Activated naive CD8-positive, alpha-beta T cell treated with anti-CD3 and anti-CD28 coated beads for 36 hours (primary cell): ENCODE data around the gene SALL4. TPM values are rescaled to one million over a fixed set of nuclear protein-coding genes. Genes with fewer than 3 reads are reported as not detected.
A peak's percentile ranks its signal among the peaks of the same experiment; 100 is the strongest.
"Not testable (repeated sequence)": the region's sequence is repeated elsewhere in the genome, so short reads cannot be mapped to it uniquely, and the experiment has no call there.

Experiments used
- DNase-seq: peaks from one replicate; pipeline ENCODE4 v3.0.0; 2021
- H3K27ac Mint-ChIP-seq: one replicate; pipeline ENCODE4 v1.8.0; 2022; ENCODE audit warnings: mild to moderate bottlenecking, moderate library complexity, mixed read lengths
- H3K27me3 Mint-ChIP-seq: one replicate; pipeline ENCODE4 v1.8.0; 2022; ENCODE audit warnings: mild to moderate bottlenecking, mixed read lengths
- H3K36me3 Mint-ChIP-seq: one replicate; pipeline ENCODE4 v1.8.0; 2021; ENCODE audit warnings: mild to moderate bottlenecking, mixed read lengths
- H3K4me1 Mint-ChIP-seq: one replicate; pipeline ENCODE4 v1.8.0; 2021; ENCODE audit warnings: mixed read lengths
- H3K4me3 Mint-ChIP-seq: one replicate; pipeline ENCODE4 v1.8.0; 2022; ENCODE audit warnings: mild to moderate bottlenecking, moderate library complexity, mixed read lengths
- H3K9me3 Mint-ChIP-seq: one replicate; pipeline ENCODE4 v1.8.0; 2022; ENCODE audit warnings: mixed read lengths
- total RNA-seq, 2 experiments: library from RNA; stranded (reverse); gene quantifications; one replicate each; pipeline ENCODE4 v1.2.3, GENCODE V29; 2021

Gene SALL4
- total RNA-seq, 2 experiments from 2014 or later: 0.43 to 0.66 TPM

DNA sequence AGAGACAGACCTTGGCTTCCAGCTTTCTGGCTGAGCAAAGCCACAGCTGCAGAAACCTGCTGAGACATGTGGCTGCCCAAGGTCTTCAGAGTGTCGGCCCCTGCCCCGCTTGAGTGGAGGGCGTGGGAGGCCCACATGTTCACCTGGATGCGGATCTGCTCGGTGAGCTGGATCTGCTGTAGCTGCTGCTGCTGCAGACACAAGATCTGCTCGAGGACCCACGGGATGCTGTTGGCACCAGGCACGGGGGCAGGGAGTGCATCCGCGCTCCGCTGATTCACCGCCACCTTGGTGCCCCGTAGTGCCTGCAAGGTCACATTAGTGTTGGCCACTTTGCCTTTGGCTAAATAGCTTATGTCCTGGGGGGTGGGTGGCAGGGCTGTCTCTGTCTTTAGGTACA, 10.7 kb downstream of the SALL4 start:
- Mint-ChIP-seq H3K27ac (no peak overlapping the region), H3K27me3 (peaks cover 16% of the 10 kb centered on the region), H3K4me1 (no peaks in the 10 kb centered on the region), H3K36me3 (no peaks in the 10 kb centered on the region), H3K9me3 (no peaks in the 10 kb centered on the region), H3K4me3 (no peak overlapping the region)
- DNase-seq: no peak

DNA sequence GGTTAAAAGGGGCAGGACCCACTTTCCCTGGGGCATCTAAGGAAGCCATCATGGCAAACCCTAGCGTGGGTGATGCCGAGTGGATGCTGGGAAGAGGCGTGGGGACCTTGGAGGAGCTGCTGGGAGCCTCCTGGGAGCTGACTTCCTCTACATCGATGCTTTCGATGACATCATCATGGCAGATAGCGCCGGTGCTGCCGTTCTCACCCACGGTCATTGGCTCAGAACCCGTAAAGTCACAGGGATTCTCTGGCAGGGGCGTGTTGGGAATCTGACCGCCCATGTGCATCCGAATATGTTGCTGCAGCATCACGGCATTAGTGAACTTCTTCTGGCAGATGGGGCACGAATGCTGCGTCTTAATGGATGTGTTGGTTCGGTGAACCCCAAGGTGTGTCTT, 12.1 kb downstream of the SALL4 start:
- Mint-ChIP-seq H3K4me1 (no peaks in the 10 kb centered on the region), H3K27me3 (peaks cover 10% of the 10 kb centered on the region), H3K4me3 (no peak overlapping the region), H3K27ac (no peak overlapping the region), H3K36me3 (no peaks in the 10 kb centered on the region), H3K9me3 (no peaks in the 10 kb centered on the region)
- no peak for DNase-seq

DNA sequence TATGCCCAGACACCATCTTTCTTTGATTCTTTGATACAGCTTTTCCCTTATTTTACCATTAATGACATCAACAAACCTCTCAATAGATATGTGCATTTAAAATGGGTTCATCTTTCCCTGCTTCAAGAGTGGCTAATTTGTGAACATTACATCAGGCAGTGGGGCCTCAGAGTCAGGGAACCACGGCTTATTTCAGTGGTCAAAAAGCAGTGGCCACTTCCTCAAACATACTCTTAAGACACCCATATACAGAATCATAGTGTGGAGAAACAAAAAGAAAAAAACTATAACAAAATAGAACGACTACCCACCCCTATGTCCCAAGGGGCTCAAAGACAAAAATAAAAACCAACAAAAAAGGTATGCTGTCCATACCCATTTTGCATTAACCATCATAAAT, 12.9 kb downstream of the SALL4 start:
- no peaks in the 10 kb centered on the region for H3K9me3 Mint-ChIP-seq
- peaks cover 5% of the 10 kb centered on the region for H3K27me3 Mint-ChIP-seq
- no peak overlapping the region for H3K27ac Mint-ChIP-seq
- H3K4me3 Mint-ChIP-seq: no peak overlapping the region
- DNase-seq: no peak
- H3K4me1 Mint-ChIP-seq: no peaks in the 10 kb centered on the region
- no peaks in the 10 kb centered on the region for H3K36me3 Mint-ChIP-seq

DNA sequence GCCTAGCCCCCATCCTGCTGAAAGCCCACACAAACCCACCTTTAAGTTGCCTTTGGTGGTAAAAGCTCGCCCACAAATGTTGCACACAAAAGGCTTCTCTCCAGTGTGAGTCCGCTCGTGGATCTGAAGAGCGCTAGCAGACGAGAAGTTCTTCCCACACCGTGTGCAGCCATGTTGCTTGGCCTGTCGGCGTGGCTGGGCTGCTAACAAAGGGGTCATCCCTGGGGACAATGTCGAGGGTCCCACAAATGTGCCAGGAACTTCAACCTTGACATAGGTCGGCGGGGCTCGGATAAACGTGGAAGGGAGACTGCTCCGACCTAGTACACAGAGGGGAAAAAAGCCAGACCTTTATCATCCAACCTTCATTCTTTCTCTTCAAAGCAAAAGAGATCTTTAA, 13.5 kb downstream of the SALL4 start:
- Mint-ChIP-seq H3K9me3 (no peaks in the 10 kb centered on the region), H3K36me3 (no peaks in the 10 kb centered on the region), H3K4me1 (no peaks in the 10 kb centered on the region), H3K4me3 (no peak overlapping the region), H3K27ac (no peak overlapping the region), H3K27me3 (peaks cover 5% of the 10 kb centered on the region)
- DNase-seq: no peak

DNA sequence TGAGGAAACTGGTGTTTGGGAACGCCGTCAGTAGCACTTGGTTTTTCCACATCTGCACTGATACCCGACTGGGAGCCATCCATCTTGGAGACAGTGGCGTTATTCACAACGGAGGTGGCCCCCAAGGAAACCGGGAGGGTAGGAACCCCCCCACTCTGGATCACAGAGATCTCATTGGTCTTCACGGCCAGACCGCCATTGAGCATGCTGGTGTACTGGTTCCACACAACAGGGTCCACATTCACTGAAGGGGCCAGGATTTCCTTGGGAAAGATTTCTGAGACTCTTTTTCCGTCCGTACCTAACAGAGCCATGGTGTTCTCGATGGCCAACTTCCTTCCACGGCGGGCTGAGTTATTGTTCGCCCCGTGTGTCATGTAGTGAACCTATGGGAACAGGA, 18.0 kb downstream of the SALL4 start:
- Mint-ChIP-seq H3K36me3 (no peaks in the 10 kb centered on the region), H3K27me3 (peaks cover 4% of the 10 kb centered on the region), H3K4me3 (no peak overlapping the region), H3K4me1 (no peaks in the 10 kb centered on the region), H3K9me3 (no peaks in the 10 kb centered on the region), H3K27ac (no peak overlapping the region)
- no peak for DNase-seq

DNA sequence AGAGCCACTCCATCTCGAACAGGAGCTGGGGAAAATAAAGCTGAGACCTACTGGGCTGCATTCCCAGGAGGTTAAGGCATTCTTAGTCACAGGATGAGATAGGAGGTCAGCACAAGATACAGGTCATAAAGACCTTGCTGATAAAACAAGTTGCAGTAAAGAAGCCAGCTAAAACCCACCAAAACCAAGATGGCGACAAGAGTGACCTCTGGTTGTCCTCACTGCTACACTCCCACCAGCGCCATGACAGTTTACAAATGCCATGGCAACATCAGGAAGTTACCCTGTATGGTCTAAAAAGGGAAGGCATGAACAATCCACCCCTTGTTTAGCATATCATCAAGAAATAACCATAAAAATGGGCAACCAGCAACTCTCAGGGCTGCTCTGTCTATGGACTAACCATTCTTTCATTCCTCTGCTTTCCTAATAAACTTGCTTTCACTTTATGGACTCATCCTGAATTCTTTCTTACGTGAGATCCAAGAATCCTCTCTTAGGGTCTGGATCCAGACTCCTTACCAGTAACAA, 24.0 kb downstream of the SALL4 start:
- peaks cover 12% of the 10 kb centered on the region for H3K27me3 Mint-ChIP-seq
- not testable (repeated sequence) for H3K27ac Mint-ChIP-seq, H3K36me3 Mint-ChIP-seq

DNA sequence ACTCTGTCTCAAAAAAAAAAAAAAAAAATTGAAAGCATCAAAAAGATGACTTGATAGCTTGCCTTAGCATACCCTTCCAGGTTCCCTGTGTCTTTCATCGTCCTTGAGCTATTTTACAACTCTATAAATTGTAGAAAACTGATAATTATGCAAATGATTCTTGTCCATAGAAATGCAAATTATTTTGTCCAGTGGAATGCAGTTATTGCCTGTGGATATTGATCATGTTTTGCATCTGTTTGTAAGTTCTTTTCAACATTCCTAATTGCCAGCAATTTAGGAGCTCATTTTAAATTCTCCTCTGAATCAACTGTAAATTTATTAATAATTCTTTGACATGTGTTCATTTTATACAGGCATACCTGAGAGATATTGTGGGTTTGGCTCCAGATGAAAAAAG, 27.1 kb downstream of the SALL4 start:
- H3K4me1 Mint-ChIP-seq: no peaks in the 10 kb centered on the region
- H3K36me3 Mint-ChIP-seq: peaks cover 2% of the 10 kb centered on the region
- no peak overlapping the region for H3K4me3 Mint-ChIP-seq
- H3K27me3 Mint-ChIP-seq: peaks cover 21% of the 10 kb centered on the region
- peaks cover 9% of the 10 kb centered on the region for H3K9me3 Mint-ChIP-seq
- no peak for DNase-seq
- no peak overlapping the region for H3K27ac Mint-ChIP-seq

More for the DNA sequence above, 24.0 kb downstream of the SALL4 start:
- not testable (repeated sequence) for H3K4me1 Mint-ChIP-seq, H3K9me3 Mint-ChIP-seq, H3K4me3 Mint-ChIP-seq, DNase-seq

DNA sequence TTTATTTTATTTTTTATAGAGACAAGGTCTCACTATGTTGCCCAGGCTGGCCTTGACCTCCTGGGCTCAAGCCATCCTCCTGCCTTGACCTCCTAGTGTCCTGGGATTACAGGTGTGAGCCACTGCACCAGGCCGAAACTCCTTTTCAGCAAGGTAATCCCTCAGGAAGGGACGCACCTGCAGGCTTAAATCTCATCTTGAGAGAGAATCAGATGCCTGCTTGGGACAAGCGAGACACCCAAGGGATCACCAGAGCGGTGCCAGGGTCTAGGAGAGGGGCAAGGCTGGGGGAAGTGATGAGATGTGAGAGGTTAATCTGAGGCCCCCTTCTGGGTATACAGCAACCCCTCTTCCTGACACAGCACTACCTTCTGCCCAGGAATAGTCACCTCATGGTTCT, 30.1 kb downstream of the SALL4 start:
- no peaks in the 10 kb centered on the region for H3K9me3 Mint-ChIP-seq
- no peak overlapping the region for H3K27ac Mint-ChIP-seq
- H3K4me3 Mint-ChIP-seq: no peak overlapping the region

DNA sequence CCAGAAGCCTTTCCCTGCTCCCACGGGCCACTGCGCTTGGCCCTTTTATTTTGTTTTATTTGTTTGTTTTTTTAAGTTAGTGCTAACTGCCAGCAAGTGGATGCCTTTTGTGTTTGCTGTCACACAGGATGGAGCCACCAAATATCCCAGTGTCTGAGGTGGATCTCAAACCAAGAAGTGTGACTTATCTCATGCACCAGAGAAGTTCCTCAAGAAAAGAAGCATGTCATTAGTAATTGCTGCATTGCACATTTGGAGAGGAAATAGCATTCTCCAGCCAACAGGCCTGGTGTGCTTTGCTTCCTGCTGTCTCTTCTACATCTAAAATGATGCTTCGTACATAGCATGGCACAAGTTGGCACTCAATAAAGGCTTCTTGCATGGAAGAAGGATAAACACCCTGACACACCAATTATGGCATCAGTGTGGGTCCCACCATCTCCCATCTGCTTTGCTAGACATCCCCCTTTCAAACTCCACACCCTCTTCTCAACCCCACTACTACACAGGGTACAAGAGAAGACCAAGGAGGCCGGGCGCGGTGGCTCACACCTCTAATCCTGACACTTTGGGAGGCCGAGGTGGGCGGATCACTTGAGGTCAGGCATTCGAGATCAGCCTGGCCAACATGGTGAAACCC, 32.2 kb downstream of the SALL4 start:
- Mint-ChIP-seq H3K4me3 (no peak overlapping the region), H3K9me3 (no peaks in the 10 kb centered on the region), H3K27ac (no peak overlapping the region), H3K36me3 (no peaks in the 10 kb centered on the region), H3K4me1 (peaks cover 2% of the 10 kb centered on the region), H3K27me3 (peaks cover 54% of the 10 kb centered on the region)
- no peak for DNase-seq

More for the DNA sequence above, 30.1 kb downstream of the SALL4 start:
- Mint-ChIP-seq H3K4me1 (peaks cover 2% of the 10 kb centered on the region), H3K27me3 (peaks cover 44% of the 10 kb centered on the region), H3K36me3 (no peaks in the 10 kb centered on the region)
- DNase-seq: no peak

DNA sequence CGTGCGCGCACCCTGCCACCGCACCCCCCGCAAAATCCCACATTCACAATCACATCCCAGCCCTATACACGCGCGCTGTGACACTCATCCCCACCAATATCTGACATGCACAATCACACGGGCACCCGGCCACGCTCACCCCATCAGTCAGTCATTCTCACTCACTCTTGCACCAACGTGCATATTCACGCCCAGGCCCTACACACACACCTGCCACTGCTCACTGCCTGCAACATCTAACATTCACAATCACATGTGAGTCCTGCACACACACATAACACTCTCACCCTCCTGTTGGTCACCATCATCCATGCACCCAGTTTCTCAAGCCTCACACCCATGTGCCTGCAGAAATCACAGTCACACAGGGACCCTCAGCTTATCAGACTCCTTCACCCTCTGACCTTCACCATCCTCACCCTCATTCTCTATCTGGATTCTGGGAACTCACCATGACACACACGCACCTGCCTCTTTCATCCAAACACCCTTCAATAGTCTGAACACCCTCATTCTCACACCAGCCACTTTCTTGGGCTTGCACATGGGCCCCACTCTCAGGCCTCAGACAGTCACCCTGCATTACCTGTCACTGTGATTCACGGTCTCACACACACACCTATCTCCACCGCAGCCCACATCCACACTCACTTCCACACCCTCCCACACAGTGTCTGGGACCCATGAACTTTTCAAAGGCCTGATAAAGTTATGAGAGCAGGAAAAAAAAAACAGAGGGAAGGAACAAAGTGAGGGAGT, 33.4 kb downstream of the SALL4 start:
- DNase-seq: no peak
- peaks cover 2% of the 10 kb centered on the region for H3K4me1 Mint-ChIP-seq
- no peaks in the 10 kb centered on the region for H3K36me3 Mint-ChIP-seq
- H3K27me3 Mint-ChIP-seq: peaks cover 53% of the 10 kb centered on the region
- H3K9me3 Mint-ChIP-seq: no peaks in the 10 kb centered on the region
- H3K27ac Mint-ChIP-seq: no peak overlapping the region
- peak overlapping the region; percentile 53 for H3K4me3 Mint-ChIP-seq

DNA sequence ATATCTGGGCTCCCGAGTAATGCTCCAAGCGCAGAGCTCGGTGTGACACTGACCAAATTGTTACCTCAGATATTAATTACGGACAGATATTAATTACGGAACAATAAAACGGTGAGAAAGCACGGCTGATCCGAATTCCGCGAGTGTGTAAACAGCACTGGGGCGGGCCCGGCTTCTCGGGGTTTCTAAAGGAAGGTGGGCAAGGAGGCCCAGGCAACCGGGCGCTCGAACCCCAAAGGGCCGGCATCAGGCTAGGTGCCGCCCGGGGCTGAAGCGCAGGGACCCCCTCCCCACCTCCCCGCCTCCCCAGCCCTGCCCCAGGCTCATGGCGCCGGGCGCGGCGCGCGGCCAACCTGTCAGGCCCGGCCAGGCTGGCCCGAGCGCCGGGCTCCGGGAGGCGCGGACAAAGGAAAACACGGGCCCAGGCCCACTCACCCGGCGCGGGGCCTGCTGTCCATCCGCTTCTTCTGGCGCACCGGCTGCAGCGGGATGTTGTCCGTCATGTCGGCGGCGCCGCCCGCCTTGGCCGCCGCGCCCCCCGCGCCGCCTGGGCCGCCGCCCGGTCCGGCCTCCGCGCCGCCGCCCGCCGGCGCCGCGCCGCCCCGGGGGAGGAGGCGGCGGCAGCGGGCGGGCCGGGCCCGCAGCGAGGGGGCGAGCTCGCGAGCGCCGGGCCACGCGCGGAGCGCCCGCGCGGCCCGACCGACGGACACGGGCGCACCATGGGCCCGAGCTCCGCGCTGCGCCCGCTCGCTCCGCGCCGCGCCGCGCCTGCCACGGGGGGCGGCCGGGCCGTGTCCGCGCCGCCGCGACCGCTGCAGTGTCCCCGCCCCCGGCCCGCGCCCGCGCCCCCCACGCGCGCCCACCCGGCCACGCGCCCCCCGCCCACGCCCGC, 34.2 kb downstream of the SALL4 start, which contains the start of gene ATP9A:
ATP9A (minus strand) TSS at position 524 of the 892 bp plus-strand sequence; CDS start at position 503, 21 bp downstream.
- H3K4me3 Mint-ChIP-seq: peak within 1 kb of the TSS; percentile 58
- peaks cover 2% of the 10 kb centered on the region for H3K4me1 Mint-ChIP-seq
- peaks cover 48% of the 10 kb centered on the region for H3K27me3 Mint-ChIP-seq
- H3K9me3 Mint-ChIP-seq: no peaks in the 10 kb centered on the region
- H3K36me3 Mint-ChIP-seq: no peaks in the 10 kb centered on the region
- no peak for DNase-seq
- H3K27ac Mint-ChIP-seq: no peak within 1 kb of the TSS

DNA sequence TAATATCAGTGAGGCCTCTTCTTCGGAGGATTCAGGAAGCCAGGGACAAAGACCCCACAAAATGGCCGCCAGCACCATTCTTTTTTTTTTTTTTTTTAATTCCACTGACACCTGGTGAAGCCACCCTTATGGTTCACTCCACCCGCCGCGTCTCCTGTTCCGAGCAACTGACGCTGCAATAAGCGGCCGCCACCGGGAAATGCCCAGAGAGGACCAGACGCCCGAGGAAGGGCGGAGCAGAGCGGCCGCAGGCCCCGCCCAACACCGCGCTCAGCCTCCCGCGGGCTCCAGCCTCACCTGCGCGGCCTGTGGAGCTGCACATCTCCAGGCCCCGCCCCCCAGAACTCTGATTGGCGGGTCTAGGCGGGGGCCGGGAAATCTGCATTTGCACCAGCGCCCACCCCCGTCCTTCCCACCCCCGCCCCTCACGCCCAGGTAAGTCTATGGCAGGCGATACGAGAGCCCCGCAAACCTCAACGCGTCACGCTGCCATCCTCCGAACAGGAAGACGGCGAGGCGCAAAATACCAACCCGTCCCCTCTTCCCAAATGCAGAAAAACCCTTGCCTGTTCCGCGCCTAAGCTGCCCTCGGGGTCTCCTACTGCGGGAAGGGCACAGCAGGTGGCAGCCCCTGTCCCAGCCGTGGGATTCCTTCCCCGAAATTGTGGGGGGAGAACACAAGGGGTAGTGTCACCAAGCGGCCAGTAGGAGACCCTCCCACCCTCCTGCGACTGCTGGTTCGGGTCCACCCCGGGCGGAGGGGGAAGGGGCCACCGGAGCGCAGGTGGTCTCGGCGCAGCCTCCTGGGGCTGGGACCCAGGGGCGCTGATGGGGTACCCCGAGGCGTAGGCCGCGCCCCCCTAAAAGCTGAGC, 35.1 kb downstream of the SALL4 start:
- Mint-ChIP-seq H3K4me3 (peak overlapping the region; percentile 58), H3K27me3 (peaks cover 41% of the 10 kb centered on the region), H3K4me1 (peaks cover 2% of the 10 kb centered on the region), H3K27ac (no peak overlapping the region), H3K36me3 (no peaks in the 10 kb centered on the region), H3K9me3 (no peaks in the 10 kb centered on the region)
- peak; percentile 63 for DNase-seq

DNA sequence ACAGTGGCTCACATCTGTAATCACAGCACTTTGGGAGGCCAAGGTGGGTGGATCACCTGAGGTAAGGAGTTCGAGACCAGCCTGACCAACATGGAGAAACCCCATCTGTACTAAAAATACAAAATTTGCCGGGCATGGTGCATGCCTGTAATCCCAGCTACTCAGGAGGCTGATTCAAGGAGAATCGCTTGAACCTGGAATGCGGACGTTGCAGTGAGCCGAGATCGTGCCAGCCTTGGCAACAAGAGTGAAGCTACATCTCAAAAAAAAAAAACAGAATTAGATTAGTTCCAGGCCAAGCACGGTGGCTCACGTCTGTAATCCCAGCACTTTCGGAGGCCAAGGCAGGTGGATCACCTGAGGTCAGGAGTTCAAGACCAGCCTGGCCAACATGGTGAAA, 36.9 kb downstream of the SALL4 start:
- H3K36me3 Mint-ChIP-seq, H3K4me3 Mint-ChIP-seq, DNase-seq, H3K4me1 Mint-ChIP-seq, H3K27ac Mint-ChIP-seq, H3K9me3 Mint-ChIP-seq: not testable (repeated sequence)
- H3K27me3 Mint-ChIP-seq: peaks cover 37% of the 10 kb centered on the region

DNA sequence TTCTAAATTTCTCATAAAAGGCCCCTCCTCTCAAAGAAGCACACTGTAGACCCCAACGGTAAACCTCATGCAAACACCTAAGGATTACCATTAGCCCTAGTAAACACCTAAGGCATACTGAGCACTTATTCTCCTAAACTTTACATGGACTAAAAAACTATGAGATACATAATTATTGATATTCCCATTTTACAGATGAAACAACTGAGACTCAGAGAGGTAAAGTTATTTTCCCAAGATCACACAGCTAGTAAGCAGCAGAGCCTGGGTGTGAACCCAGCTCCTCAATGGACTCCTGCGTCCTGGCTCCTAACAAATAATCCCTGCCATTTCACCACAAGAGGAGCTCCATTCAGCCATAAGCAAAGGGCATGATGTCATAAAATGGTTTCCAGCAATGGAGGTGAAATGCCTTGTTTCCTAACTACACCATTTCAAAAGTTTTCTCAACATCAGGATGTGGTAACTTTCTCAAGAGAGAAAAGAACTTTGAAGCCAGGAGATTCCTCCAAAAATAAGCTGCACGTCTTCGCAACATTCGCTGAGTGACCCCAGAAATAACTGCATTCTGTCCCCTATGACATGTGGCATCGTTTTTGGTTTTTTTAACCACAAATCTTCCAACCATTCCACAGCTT, 38.2 kb downstream of the SALL4 start:
- Mint-ChIP-seq H3K27me3 (peaks cover 26% of the 10 kb centered on the region), H3K9me3 (peaks cover 2% of the 10 kb centered on the region)
- DNase-seq: no peak

More for the DNA sequence above, 38.2 kb downstream of the SALL4 start:
- Mint-ChIP-seq H3K4me1 (peaks cover 2% of the 10 kb centered on the region), H3K4me3 (no peak overlapping the region), H3K36me3 (no peaks in the 10 kb centered on the region), H3K27ac (no peak overlapping the region)
